OCI-LY1 (cell line): ENCODE data around the gene IQCN.
"Not testable (repeated sequence)": the region's sequence is repeated elsewhere in the genome, so short reads cannot be mapped to it uniquely, and the experiment has no call there.

Experiments
- H2AFZ ChIP-seq: fragments of 200-600 bp; sonication (generic), shearing (Covaris generic); 2 replicates; pipeline ENCODE4 v1.6.0; 2014; ENCODE audit warnings: antibody characterized with exemption, mild to moderate bottlenecking, low read length
- H3F3A ChIP-seq: fragments of 200-600 bp; sonication (generic), shearing (Covaris generic); 2 replicates; pipeline ENCODE4 v1.6.0; 2014; ENCODE audit warnings: mild to moderate bottlenecking, antibody characterized with exemption, low read length, moderate library complexity; ENCODE audit not compliant: insufficient read depth
- H3K27ac ChIP-seq: fragments of 200-600 bp; sonication (generic); 2 replicates; pipeline ENCODE4 v1.5.1; 2014; ENCODE audit warnings: low read length, mixed run types, mild to moderate bottlenecking, low read depth; ENCODE audit not compliant: poor library complexity, severe bottlenecking
- H3K27me3 ChIP-seq: fragments of 200-600 bp; sonication (generic); 2 replicates; pipeline ENCODE4 v1.6.0; 2014; ENCODE audit warnings: antibody characterized with exemption, mild to moderate bottlenecking, low read length, moderate library complexity; ENCODE audit not compliant: insufficient read depth
- H3K36me3 ChIP-seq: fragments of 200-600 bp; sonication (generic); 2 replicates; pipeline ENCODE4 v1.6.1; 2014; ENCODE audit warnings: mild to moderate bottlenecking, antibody characterized with exemption, low read length, moderate library complexity, mixed read lengths; ENCODE audit not compliant: insufficient read depth
- H3K4me1 ChIP-seq: fragments of 200-600 bp; sonication (generic); 2 replicates; pipeline ENCODE4 v1.5.1; 2014; ENCODE audit warnings: mild to moderate bottlenecking, low read length, moderate library complexity; ENCODE audit not compliant: insufficient read depth, severe bottlenecking
- H3K4me2 ChIP-seq: fragments of 200-600 bp; sonication (generic), shearing (Covaris generic); 2 replicates; pipeline ENCODE4 v1.6.1; 2014; ENCODE audit warnings: low read length
- H3K4me3 ChIP-seq: fragments of 200-600 bp; sonication (generic); 2 replicates; pipeline ENCODE4 v1.5.1; 2014; ENCODE audit warnings: low read length, low read depth, mild to moderate bottlenecking, mixed read lengths; ENCODE audit not compliant: poor library complexity, severe bottlenecking
- H3K79me2 ChIP-seq: fragments of 200-600 bp; shearing (Covaris generic); 2 replicates; pipeline ENCODE4 v1.6.1; 2016; ENCODE audit warnings: mixed run types, low read length, mixed read lengths; ENCODE audit not compliant: insufficient read depth
- H3K9ac ChIP-seq: fragments of 200-600 bp; sonication (generic), shearing (Covaris generic); 2 replicates; pipeline ENCODE4 v1.6.1; 2014; ENCODE audit warnings: mild to moderate bottlenecking, low read length, mixed read lengths
- H3K9me2 ChIP-seq: fragments of 200-600 bp; sonication (generic), shearing (Covaris generic); 2 replicates; pipeline ENCODE4 v1.6.1; 2014; ENCODE audit warnings: low read depth, mild to moderate bottlenecking, low read length, mixed read lengths
- H3K9me3 ChIP-seq: fragments of 200-600 bp; shearing (Covaris generic); 2 replicates; pipeline ENCODE4 v1.6.1; 2014; ENCODE audit warnings: low read length, mixed read lengths
- H4K20me1 ChIP-seq: fragments of 200-600 bp; sonication (generic), shearing (Covaris generic); 2 replicates; pipeline ENCODE4 v1.6.0; 2016; ENCODE audit warnings: mild to moderate bottlenecking, low read length; ENCODE audit not compliant: insufficient read depth
- EZH2 ChIP-seq: fragments of 200-600 bp; sonication (generic), shearing (Covaris generic); IDR thresholded peaks from 2 replicates; pipeline ENCODE4 v1.8.0; 2017; ENCODE audit warnings: borderline replicate concordance, mixed run types, mild to moderate bottlenecking, antibody characterized with exemption, low read length, moderate library complexity, mixed read lengths
- TF ChIP-seq, protein P1 (sequence below): fragments of 200-600 bp; sonication (generic), shearing (Covaris generic); IDR thresholded peaks from 2 replicates; pipeline ENCODE4 v1.5.1; 2017; ENCODE audit warnings: mild to moderate bottlenecking, antibody characterized with exemption, low read length, moderate library complexity, mixed read lengths

Gene IQCN

DNA sequence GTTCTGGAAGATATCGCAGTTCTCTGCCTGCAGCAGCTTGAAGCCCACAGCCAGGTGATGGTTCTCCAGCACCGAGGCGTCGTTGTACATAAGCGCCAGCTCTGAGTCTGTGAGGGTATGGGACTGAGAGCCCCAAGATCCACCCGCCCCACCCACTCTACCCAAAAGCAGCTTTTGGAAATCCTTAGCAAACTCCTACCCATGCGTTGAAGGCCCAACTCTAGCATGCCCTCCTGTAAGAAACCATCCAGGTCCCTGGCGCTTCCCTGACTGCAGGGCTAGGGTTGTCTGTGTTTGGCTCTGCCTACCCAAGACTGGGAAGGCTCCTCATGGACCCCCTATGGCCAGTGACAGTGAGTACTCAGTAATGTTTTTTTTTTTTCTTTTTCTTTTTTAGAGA, 57.5 kb downstream of the IQCN start:
- Histone ChIP-seq H3K9me2 (no peaks in the 10 kb centered on the region), H3K4me3 (no peak overlapping the region), H3K27me3 (no peaks in the 10 kb centered on the region), H3K4me2 (no peak overlapping the region), H3F3A (no peaks in the 10 kb centered on the region), H3K4me1 (no peaks in the 10 kb centered on the region), H4K20me1 (no peaks in the 10 kb centered on the region), H3K79me2 (no peaks in the 10 kb centered on the region), H3K9ac (no peak overlapping the region), H3K27ac (no peak overlapping the region), H3K36me3 (no peaks in the 10 kb centered on the region), H3K9me3 (no peaks in the 10 kb centered on the region), H2AFZ (no peak overlapping the region)
- TF ChIP-seq, protein P1, sequence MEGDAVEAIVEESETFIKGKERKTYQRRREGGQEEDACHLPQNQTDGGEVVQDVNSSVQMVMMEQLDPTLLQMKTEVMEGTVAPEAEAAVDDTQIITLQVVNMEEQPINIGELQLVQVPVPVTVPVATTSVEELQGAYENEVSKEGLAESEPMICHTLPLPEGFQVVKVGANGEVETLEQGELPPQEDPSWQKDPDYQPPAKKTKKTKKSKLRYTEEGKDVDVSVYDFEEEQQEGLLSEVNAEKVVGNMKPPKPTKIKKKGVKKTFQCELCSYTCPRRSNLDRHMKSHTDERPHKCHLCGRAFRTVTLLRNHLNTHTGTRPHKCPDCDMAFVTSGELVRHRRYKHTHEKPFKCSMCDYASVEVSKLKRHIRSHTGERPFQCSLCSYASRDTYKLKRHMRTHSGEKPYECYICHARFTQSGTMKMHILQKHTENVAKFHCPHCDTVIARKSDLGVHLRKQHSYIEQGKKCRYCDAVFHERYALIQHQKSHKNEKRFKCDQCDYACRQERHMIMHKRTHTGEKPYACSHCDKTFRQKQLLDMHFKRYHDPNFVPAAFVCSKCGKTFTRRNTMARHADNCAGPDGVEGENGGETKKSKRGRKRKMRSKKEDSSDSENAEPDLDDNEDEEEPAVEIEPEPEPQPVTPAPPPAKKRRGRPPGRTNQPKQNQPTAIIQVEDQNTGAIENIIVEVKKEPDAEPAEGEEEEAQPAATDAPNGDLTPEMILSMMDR: no peak
- no peak for TF ChIP-seq EZH2

DNA sequence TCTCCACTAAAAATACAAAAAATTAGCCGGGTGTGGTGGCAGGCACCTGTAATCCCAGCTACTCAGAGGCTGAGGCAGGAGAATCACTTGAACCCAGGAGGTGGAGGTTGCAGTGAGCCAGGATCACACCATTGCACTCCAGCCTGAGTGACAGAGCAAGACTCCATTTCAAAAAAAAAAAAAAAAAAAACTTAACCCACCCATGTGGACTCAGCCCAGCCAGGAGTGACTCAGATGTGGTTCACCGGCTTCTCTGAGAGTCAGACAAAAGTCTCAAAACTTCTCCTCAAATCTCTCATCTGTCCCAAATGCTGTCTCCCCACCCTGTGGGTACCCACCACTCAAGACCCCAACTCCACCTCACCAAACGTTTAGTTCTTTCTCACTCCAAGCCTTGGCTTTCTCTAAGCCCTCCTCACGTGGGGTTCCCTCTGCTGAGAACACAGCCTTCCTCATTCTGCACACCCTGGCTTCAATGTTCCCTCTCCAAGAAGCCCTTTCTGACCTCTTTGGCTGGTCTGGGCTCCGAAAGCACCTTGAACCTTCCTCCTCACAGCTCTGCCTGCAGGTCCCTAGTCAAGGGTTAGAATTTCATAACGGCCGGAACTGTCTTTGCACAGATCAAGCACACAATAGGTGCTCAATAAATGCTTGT, 59.3 kb downstream of the IQCN start:
- H2AFZ ChIP-seq: no peak overlapping the region
- H3K4me1 ChIP-seq: no peaks in the 10 kb centered on the region
- H3K36me3 ChIP-seq: no peaks in the 10 kb centered on the region
- no peaks in the 10 kb centered on the region for H4K20me1 ChIP-seq
- no peak overlapping the region for H3K4me3 ChIP-seq
- H3K27me3 ChIP-seq: peaks cover 4% of the 10 kb centered on the region; the same call in 1 of the 2 replicates
- H3K79me2 ChIP-seq: no peaks in the 10 kb centered on the region
- no peaks in the 10 kb centered on the region for H3K9me3 ChIP-seq
- H3K4me2 ChIP-seq: no peak overlapping the region
- H3K9ac ChIP-seq: no peak overlapping the region
- H3K27ac ChIP-seq: no peak overlapping the region
- H3F3A ChIP-seq: no peaks in the 10 kb centered on the region
- TF ChIP-seq, protein P1: no peak
- no peak for TF ChIP-seq EZH2
- no peaks in the 10 kb centered on the region for H3K9me2 ChIP-seq

DNA sequence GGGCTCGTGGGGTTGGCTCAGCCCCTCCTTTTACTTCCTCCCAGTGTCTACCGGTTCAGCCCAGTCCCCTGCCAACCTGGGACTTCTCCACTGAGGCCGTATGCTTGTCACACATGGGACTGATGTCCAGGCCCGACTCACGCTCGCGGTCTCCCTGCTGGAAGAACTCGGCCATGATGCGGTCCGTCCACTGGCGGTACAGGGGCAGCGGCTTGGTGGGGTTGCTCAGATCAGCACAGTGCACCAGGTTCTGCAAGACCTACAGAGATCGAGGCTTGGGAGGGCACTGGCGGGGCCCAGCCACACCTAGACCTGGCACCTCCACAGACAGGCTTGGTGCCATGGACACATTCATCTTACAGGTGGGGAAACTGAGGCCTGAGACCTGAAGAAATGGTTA, 62.6 kb downstream of the IQCN start:
- no peak overlapping the region for H3K27ac ChIP-seq
- no peaks in the 10 kb centered on the region for H3K9me2 ChIP-seq
- no peak for TF ChIP-seq EZH2
- TF ChIP-seq, protein P1: no peak
- H2AFZ ChIP-seq: no peak overlapping the region
- no peaks in the 10 kb centered on the region for H3K9me3 ChIP-seq
- H3K4me3 ChIP-seq: no peak overlapping the region
- no peak overlapping the region for H3K4me2 ChIP-seq
- H3K79me2 ChIP-seq: no peaks in the 10 kb centered on the region
- H3K9ac ChIP-seq: no peak overlapping the region
- no peaks in the 10 kb centered on the region for H3K36me3 ChIP-seq
- peaks cover 4% of the 10 kb centered on the region; the same call in 1 of the 2 replicates for H3K27me3 ChIP-seq
- peaks cover 5% of the 10 kb centered on the region for H3K4me1 ChIP-seq
- H4K20me1 ChIP-seq: no peaks in the 10 kb centered on the region
- H3F3A ChIP-seq: no peaks in the 10 kb centered on the region

DNA sequence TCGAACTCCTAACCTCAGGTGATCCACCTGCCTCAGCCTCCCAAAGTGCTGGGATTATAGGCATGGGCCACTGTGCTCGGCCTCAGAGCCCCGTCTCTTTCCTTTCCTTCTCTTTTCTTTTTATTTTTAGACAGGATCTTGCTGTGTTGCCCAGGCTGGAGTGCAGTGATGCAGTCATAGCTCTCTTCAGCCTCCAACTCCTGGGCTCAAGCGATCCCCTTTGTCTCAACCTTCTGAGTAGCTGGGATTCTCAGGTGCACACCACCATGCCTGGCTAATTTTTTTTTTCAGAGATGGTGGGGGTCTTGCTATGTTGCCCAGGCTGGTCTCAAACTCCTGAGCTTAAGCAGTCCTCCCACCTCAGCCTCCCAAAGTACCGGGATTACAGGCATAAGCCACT, 64.3 kb downstream of the IQCN start:
- not testable (repeated sequence) for H3K9ac ChIP-seq, H3F3A ChIP-seq, H3K9me3 ChIP-seq, H3K36me3 ChIP-seq, H3K4me2 ChIP-seq, H3K79me2 ChIP-seq, H3K27me3 ChIP-seq, H3K27ac ChIP-seq, H2AFZ ChIP-seq, H3K9me2 ChIP-seq, H4K20me1 ChIP-seq, H3K4me3 ChIP-seq
- peaks cover 13% of the 10 kb centered on the region for H3K4me1 ChIP-seq
